ENCODE measurements around the gene CAB39L. TPM values are rescaled to one million over a fixed set of nuclear protein-coding genes. Genes with fewer than 3 reads are reported as not detected.

The CAB39L gene
- total RNA-seq, 1 experiment from 2014 or later: 3.2 TPM

DNA sequence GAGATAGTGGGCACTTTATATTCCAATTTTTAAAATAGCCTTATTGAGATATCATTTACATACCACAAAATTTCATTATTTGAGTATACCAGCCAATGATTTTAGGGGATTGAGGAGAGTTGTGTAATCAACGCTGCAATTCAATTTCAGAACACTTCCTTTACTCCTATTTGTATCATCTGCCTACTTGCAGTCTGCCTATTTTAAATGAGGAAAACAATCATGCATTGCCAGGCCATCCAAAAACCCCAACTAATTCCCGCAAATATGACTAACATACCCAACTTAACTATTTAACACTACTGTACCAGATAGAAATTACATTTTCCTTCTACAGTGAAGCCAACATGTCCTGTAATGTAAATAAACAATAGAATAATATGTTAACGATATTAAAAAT lies 26.7 kb downstream of the CAB39L start:
- Mint-ChIP-seq H3K4me1 (ENCODE audit: low read depth, unreplicated experiment) (no peaks in the 10 kb centered on the region), H3K27ac (ENCODE audit: unreplicated experiment) (no peak overlapping the region), H3K9me3 (ENCODE audit: low read depth, unreplicated experiment) (no peaks in the 10 kb centered on the region), H3K4me3 (ENCODE audit: low read depth, unreplicated experiment) (no peak overlapping the region), H3K36me3 (ENCODE audit: insufficient read depth, unreplicated experiment) (no peaks in the 10 kb centered on the region), H3K27me3 (ENCODE audit: unreplicated experiment) (no peaks in the 10 kb centered on the region)
- no TSS peak for BruUV-seq (replicated peaks)
- intact Hi-C loops (cut with micrococcal nuclease; ENCODE audit: unreplicated experiment): no loop called here
- TF ChIP-seq, protein P1, sequence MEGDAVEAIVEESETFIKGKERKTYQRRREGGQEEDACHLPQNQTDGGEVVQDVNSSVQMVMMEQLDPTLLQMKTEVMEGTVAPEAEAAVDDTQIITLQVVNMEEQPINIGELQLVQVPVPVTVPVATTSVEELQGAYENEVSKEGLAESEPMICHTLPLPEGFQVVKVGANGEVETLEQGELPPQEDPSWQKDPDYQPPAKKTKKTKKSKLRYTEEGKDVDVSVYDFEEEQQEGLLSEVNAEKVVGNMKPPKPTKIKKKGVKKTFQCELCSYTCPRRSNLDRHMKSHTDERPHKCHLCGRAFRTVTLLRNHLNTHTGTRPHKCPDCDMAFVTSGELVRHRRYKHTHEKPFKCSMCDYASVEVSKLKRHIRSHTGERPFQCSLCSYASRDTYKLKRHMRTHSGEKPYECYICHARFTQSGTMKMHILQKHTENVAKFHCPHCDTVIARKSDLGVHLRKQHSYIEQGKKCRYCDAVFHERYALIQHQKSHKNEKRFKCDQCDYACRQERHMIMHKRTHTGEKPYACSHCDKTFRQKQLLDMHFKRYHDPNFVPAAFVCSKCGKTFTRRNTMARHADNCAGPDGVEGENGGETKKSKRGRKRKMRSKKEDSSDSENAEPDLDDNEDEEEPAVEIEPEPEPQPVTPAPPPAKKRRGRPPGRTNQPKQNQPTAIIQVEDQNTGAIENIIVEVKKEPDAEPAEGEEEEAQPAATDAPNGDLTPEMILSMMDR (IDR thresholded peaks at IDR 0.05; ENCODE audit: unreplicated experiment): no peak
- no peak for DNase-seq
- CTCF ChIA-PET: no interaction called here

DNA sequence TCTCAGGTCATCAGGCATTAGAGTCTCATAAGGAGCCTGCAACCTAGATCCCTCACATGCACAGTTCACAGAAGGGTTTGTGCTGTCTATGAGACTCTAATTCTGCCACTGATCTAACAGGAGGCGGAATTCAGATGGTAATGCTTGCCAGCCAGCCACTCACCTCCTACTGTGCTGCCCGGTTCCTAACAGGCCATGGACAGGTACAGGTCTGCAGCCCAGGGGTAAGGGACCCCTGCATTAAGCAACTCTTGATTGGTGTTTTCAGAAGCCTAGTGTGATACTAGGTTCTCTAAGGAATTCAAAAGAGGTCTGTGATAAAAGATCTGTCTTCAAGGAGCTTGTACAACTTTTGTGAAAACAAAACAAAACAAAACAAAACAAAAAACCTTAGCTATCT lies 31.1 kb downstream of the CAB39L start:
- no peaks in the 10 kb centered on the region for H3K27me3 Mint-ChIP-seq (ENCODE audit: unreplicated experiment)

DNA sequence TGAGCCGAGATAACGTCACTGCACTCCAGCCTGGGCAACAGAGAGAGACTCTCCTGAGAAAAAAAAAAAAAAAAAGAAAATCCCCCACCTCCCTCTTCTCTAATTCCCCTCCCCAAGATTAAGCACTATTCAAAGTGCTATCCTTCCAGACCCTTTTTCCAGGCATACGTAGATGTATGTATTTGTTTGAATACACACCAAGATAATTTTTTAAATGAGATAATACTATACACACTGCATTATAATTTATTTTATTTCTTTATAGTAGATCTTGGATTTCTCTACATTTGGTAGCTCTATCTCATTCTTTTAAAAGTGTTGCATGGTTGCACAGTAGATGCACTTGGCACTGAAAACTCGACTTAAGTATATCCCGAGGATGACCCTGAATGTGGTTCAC lies 32.5 kb downstream of the CAB39L start:
- Mint-ChIP-seq H3K27me3 (ENCODE audit: unreplicated experiment) (no peaks in the 10 kb centered on the region), H3K4me1 (ENCODE audit: low read depth, unreplicated experiment) (no peaks in the 10 kb centered on the region), H3K36me3 (ENCODE audit: insufficient read depth, unreplicated experiment) (no peaks in the 10 kb centered on the region), H3K27ac (ENCODE audit: unreplicated experiment) (no peak overlapping the region), H3K9me3 (ENCODE audit: low read depth, unreplicated experiment) (no peaks in the 10 kb centered on the region), H3K4me3 (ENCODE audit: low read depth, unreplicated experiment) (no peak overlapping the region)
- CTCF ChIA-PET: no interaction called here
- TF ChIP-seq, protein P1 (IDR thresholded peaks at IDR 0.05; ENCODE audit: unreplicated experiment): no peak
- no peak for DNase-seq
- no TSS peak for BruUV-seq (replicated peaks)
- intact Hi-C loops (cut with micrococcal nuclease; ENCODE audit: unreplicated experiment): no loop called here

More for the DNA sequence above, 31.1 kb downstream of the CAB39L start:
- no TSS peak for BruUV-seq (replicated peaks)
- Mint-ChIP-seq H3K4me1 (ENCODE audit: low read depth, unreplicated experiment) (no peaks in the 10 kb centered on the region), H3K4me3 (ENCODE audit: low read depth, unreplicated experiment) (no peak overlapping the region), H3K36me3 (ENCODE audit: insufficient read depth, unreplicated experiment) (no peaks in the 10 kb centered on the region), H3K9me3 (ENCODE audit: low read depth, unreplicated experiment) (no peaks in the 10 kb centered on the region), H3K27ac (ENCODE audit: unreplicated experiment) (no peak overlapping the region)
- intact Hi-C loops (cut with micrococcal nuclease; ENCODE audit: unreplicated experiment): no loop called here
- DNase-seq: no peak
- CTCF ChIA-PET: no interaction called here
- TF ChIP-seq, protein P1 (IDR thresholded peaks at IDR 0.05; ENCODE audit: unreplicated experiment): no peak

DNA sequence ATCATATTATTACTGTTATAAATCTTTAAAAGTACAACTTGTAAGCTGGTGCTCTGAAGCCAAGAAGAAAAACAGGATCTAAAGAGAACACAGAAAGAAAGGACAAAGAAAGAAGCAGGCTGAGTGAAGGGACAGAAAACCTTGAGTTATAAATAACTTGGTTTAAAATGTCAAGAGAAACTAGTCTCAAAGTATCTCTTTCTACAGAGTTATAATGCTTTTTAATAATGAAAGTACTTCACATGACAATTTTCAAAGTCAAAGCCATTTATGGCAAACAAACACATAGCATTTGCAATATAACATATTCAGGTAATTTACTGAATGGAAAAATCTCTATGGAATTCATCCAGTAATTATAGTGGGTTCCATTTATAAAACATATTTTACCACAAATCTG lies 33.4 kb downstream of the CAB39L start:
- no peak for DNase-seq
- Mint-ChIP-seq H3K4me1 (ENCODE audit: low read depth, unreplicated experiment) (no peaks in the 10 kb centered on the region), H3K4me3 (ENCODE audit: low read depth, unreplicated experiment) (no peak overlapping the region), H3K9me3 (ENCODE audit: low read depth, unreplicated experiment) (no peaks in the 10 kb centered on the region), H3K27ac (ENCODE audit: unreplicated experiment) (no peak overlapping the region), H3K36me3 (ENCODE audit: insufficient read depth, unreplicated experiment) (no peaks in the 10 kb centered on the region), H3K27me3 (ENCODE audit: unreplicated experiment) (no peaks in the 10 kb centered on the region)
- intact Hi-C loops (cut with micrococcal nuclease; ENCODE audit: unreplicated experiment): no loop called here
- CTCF ChIA-PET: no interaction called here
- TF ChIP-seq, protein P1 (IDR thresholded peaks at IDR 0.05; ENCODE audit: unreplicated experiment): no peak
- BruUV-seq (replicated peaks): no TSS peak

DNA sequence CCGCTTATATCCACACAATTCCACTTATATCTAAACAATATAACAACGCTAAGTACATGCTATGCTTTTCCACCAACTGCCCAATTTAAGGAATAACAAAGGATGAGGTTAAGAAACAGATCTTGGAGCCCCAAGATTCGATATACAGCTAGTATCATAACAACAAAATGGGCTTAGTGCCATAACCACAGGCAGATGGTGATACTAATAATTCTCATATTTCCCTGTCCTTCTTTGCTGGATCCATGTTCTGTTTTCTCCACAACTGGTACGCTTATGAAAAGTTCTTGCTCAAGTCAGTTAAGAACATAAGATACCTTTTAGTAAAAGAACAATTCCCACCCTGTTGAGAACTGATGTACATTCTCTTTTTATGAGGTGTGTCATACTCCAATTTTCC lies 33.9 kb downstream of the CAB39L start:
- TF ChIP-seq, protein P1 (IDR thresholded peaks at IDR 0.05; ENCODE audit: unreplicated experiment): no peak
- intact Hi-C loops (cut with micrococcal nuclease; ENCODE audit: unreplicated experiment): no loop called here
- no peak for DNase-seq
- Mint-ChIP-seq H3K9me3 (ENCODE audit: low read depth, unreplicated experiment) (no peaks in the 10 kb centered on the region), H3K27me3 (ENCODE audit: unreplicated experiment) (no peaks in the 10 kb centered on the region), H3K36me3 (ENCODE audit: insufficient read depth, unreplicated experiment) (no peaks in the 10 kb centered on the region), H3K4me1 (ENCODE audit: low read depth, unreplicated experiment) (no peaks in the 10 kb centered on the region), H3K4me3 (ENCODE audit: low read depth, unreplicated experiment) (no peak overlapping the region), H3K27ac (ENCODE audit: unreplicated experiment) (no peak overlapping the region)
- CTCF ChIA-PET: no interaction called here
- no TSS peak for BruUV-seq (replicated peaks)
